Stimulated activated CD4-positive, alpha-beta T cell treated with anti-CD3 and anti-CD28 coated beads, Interleukin-4, amount 100 ng/mL, for 48 hours (primary cell): ENCODE data around the gene FOLH1.
"Not testable (repeated sequence)": the region's sequence is repeated elsewhere in the genome, so short reads cannot be mapped to it uniquely, and the experiment has no call there.

Source experiments
- DNase-seq, 2 donors: peaks; one replicate each; pipeline ENCODE4 v3.0.0-alpha.2; 2020; ENCODE audit warnings: low read depth in 2 of 2

Gene FOLH1

GRCh38 chr11:49208006-49208721 lies at the start of gene FOLH1:
FOLH1 (minus strand) TSS chr11:49208602; CDS start chr11:49208409, 193 bp downstream.
- no peak for DNase-seq

- DNase-seq, result not testable (repeated sequence)
Observed at GRCh38 chr11:49255148-49255547, 46.7 kb upstream of the FOLH1 start.

- DNase-seq, result not testable (repeated sequence)
Observed at GRCh38 chr11:49251212-49251611, 42.8 kb upstream of the FOLH1 start.

- not testable (repeated sequence) for DNase-seq
Observed at GRCh38 chr11:49250398-49251115, 42.2 kb upstream of the FOLH1 start.

- DNase-seq, result not testable (repeated sequence)
Observed at GRCh38 chr11:49249363-49249762, 41.0 kb upstream of the FOLH1 start.

- not testable (repeated sequence) for DNase-seq
Observed at GRCh38 chr11:49233685-49234084, 25.3 kb upstream of the FOLH1 start.

GRCh38 chr11:49233019-49233418 lies 24.6 kb upstream of the FOLH1 start:
- DNase-seq, result not testable (repeated sequence)

- DNase-seq, result not testable (repeated sequence)
Observed at GRCh38 chr11:49231725-49232124, 23.3 kb upstream of the FOLH1 start.

- not testable (repeated sequence) for DNase-seq
Observed at GRCh38 chr11:49230534-49230933, 22.1 kb upstream of the FOLH1 start.

GRCh38 chr11:49230001-49230400 lies 21.6 kb upstream of the FOLH1 start:
- DNase-seq, result not testable (repeated sequence)

GRCh38 chr11:49229136-49229535 lies 20.7 kb upstream of the FOLH1 start:
- not testable (repeated sequence) for DNase-seq

GRCh38 chr11:49225255-49225785 lies 16.9 kb upstream of the FOLH1 start:
- not testable (repeated sequence) for DNase-seq

- no peak for DNase-seq
Observed at GRCh38 chr11:49221112-49221511, 12.7 kb upstream of the FOLH1 start.

GRCh38 chr11:49213026-49213560 lies 4.7 kb upstream of the FOLH1 start:
- no peak for DNase-seq

GRCh38 chr11:49206999-49207398 lies 1.4 kb downstream of the FOLH1 start:
- DNase-seq, result not testable (repeated sequence)

- DNase-seq, result no peak
Observed at GRCh38 chr11:49202287-49202976, 6.0 kb downstream of the FOLH1 start.

GRCh38 chr11:49196775-49197174 lies 11.6 kb downstream of the FOLH1 start:
- not testable (repeated sequence) for DNase-seq

GRCh38 chr11:49196002-49196401 lies 12.4 kb downstream of the FOLH1 start:
- DNase-seq, result not testable (repeated sequence)

GRCh38 chr11:49190287-49190686 lies 18.1 kb downstream of the FOLH1 start:
- DNase-seq, result not testable (repeated sequence)

- DNase-seq, result not testable (repeated sequence)
Observed at GRCh38 chr11:49186225-49186624, 22.2 kb downstream of the FOLH1 start.

GRCh38 chr11:49185597-49185996 lies 22.8 kb downstream of the FOLH1 start:
- not testable (repeated sequence) for DNase-seq

GRCh38 chr11:49184756-49185155 lies 23.6 kb downstream of the FOLH1 start:
- DNase-seq, result not testable (repeated sequence)
